HepG2 (cell line): Measurements from ENCODE around the gene SNAI1. TPM values are rescaled to one million over a fixed set of nuclear protein-coding genes. Genes with fewer than 3 reads are reported as not detected.
A peak's percentile ranks its signal among the peaks of the same experiment; 100 is the strongest.

ENCODE experiments used
- HDAC6 ChIP-seq: fragments of 200-600 bp; sonication (generic); IDR thresholded peaks from 2 replicates; pipeline ENCODE4 v1.7.0; 2017; ENCODE audit warnings: mild to moderate bottlenecking, antibody characterized with exemption, low read length, low read depth
- HMGXB3 ChIP-seq: sonication (generic); formaldehyde crosslinking; IDR thresholded peaks from 2 replicates; pipeline ENCODE4 v1.4.0; 2020; ENCODE audit warnings: missing genetic modification reagents, borderline replicate concordance
- HMGXB4 ChIP-seq, 2 experiments: sonication (generic) in 1 of 2; formaldehyde crosslinking in 1 of 2; IDR thresholded peaks; 2 replicates each; pipeline versions ENCODE4 v1.4.0 to v1.6.1; 2018 to 2020; ENCODE audit warnings: missing genetic modification reagents in 2 of 2, borderline replicate concordance in 1 of 2, low read depth in 1 of 2, mild to moderate bottlenecking in 1 of 2, missing biosample characterization in 1 of 2
- LBX2 ChIP-seq: sonication (generic); formaldehyde crosslinking; IDR thresholded peaks from 2 replicates; pipeline ENCODE4 v1.5.0; 2020; ENCODE audit warnings: missing genetic modification reagents, mild to moderate bottlenecking, borderline replicate concordance
- NFIB ChIP-seq: sonication (generic); formaldehyde crosslinking; IDR thresholded peaks from 2 replicates; pipeline ENCODE4 v1.9.0; 2021; ENCODE audit warnings: missing genetic modification reagents, mild to moderate bottlenecking, borderline replicate concordance
- RELA ChIP-seq: sonication (generic); formaldehyde crosslinking; IDR thresholded peaks from 2 replicates; pipeline ENCODE4 v1.4.0; 2020; ENCODE audit warnings: missing genetic modification reagents
- TSC22D2 ChIP-seq: sonication (generic); formaldehyde crosslinking; IDR thresholded peaks from 2 replicates; pipeline ENCODE4 v1.5.1; 2020; ENCODE audit warnings: missing genetic modification reagents, mild to moderate bottlenecking, borderline replicate concordance
- ZFP36L2 ChIP-seq: sonication (generic); formaldehyde crosslinking; IDR thresholded peaks from 2 replicates; pipeline ENCODE4 v1.4.0; 2020; ENCODE audit warnings: missing genetic modification reagents
- ZNF136 ChIP-seq: sonication (generic); formaldehyde crosslinking; IDR thresholded peaks from 2 replicates; pipeline ENCODE4 v1.8.1; 2022; ENCODE audit warnings: low read depth, mild to moderate bottlenecking, moderate library complexity, missing genetic modification reagents
- ZNF83 ChIP-seq: sonication (generic); formaldehyde crosslinking; IDR thresholded peaks from 2 replicates; pipeline ENCODE4 v1.4.0; 2020; ENCODE audit warnings: missing genetic modification reagents, mild to moderate bottlenecking, borderline replicate concordance
- polyA plus RNA-seq, 8 experiments: library from polyadenylated mRNA; depleted of rRNA in 3 of 8; stranded (reverse) in 7 of 8; unstranded in 1 of 8; fragments of >200 nt; fragmentation: Illumina TruSeq in 4 of 8; extraction: Trizol in 4 of 8; gene quantifications; 2 replicates each; pipeline versions ENCODE4 v1.2.1 to v1.2.3, GENCODE V29; 2011 to 2016; ENCODE audit warnings: low read depth in 4 of 8, missing spikeins in 1 of 8, mixed read lengths in 1 of 8; ENCODE audit not compliant: insufficient read depth in 1 of 8
- total RNA-seq, 5 experiments: library from RNA; depleted of rRNA; stranded (reverse); fragments of >200 nt; fragmentation: Illumina TruSeq; extraction: Trizol; gene quantifications; 2 replicates each; pipeline ENCODE4 v1.2.3, GENCODE V29; 2016; ENCODE audit warnings: low read depth in 1 of 5
- TF ChIP-seq, protein P1 (sequence below): sonication (generic); formaldehyde crosslinking; IDR thresholded peaks from 2 replicates; pipeline ENCODE4 v1.4.0; 2020; ENCODE audit warnings: missing genetic modification reagents
- TF ChIP-seq, protein P2 (sequence below): sonication (generic); formaldehyde crosslinking; IDR thresholded peaks from 2 replicates; pipeline ENCODE4 v1.4.0; 2020; ENCODE audit warnings: missing genetic modification reagents
- TF ChIP-seq, protein P3 (sequence below): sonication (generic); formaldehyde crosslinking; IDR thresholded peaks from 2 replicates; pipeline ENCODE4 v1.9.0; 2021; ENCODE audit warnings: missing genetic modification reagents, mild to moderate bottlenecking, borderline replicate concordance
- TF ChIP-seq, protein P4 (sequence below): sonication (generic); formaldehyde crosslinking; IDR thresholded peaks from 2 replicates; pipeline ENCODE4 v1.5.1; 2020; ENCODE audit warnings: missing genetic modification reagents, mild to moderate bottlenecking, borderline replicate concordance

Gene SNAI1
- total and polyA plus RNA-seq, 2 of the 13 experiments (the other 11 are each of a cell fraction or from before 2014, with no cell fraction given): 1.3 to 1.4 TPM

DNA sequence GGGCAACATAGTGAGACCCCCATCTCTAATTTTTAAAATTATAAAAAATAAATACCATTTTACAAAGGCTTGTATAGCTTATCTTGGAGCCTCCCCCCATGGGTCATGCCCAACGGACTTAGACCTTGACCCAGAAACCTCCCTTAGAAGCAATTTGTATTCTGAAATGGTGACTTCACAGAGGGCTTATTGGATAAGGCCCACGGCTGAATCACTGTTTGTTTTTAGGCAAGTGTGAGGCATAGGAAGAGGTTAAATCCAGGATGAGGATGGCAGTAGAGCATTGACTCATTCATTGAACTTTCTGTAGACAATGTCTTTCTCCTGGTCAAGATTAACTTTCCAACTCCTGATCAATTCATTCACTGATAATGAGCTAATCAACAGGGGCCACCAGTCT is 6.2 kb upstream of the SNAI1 start (continued):
- TF ChIP-seq HMGXB3 (CRISPR knock-in tag) (peak; percentile 29; the same call in 1 of the 2 replicates), TSC22D2 (no peak), ZFP36L2 (no peak), ZNF136 (CRISPR knock-in tag) (no peak), NFIB (CRISPR knock-in tag) (no peak), LBX2 (CRISPR knock-in tag) (no peak), RELA (no peak), ZNF83 (CRISPR knock-in tag) (no peak), HDAC6 (no peak), HMGXB4 (CRISPR knock-in tag; IDR thresholded peaks at IDR 0.05; ENCODE audit: borderline replicate concordance in 1 of 2, low read depth in 1 of 2) (no peak; a peak in 1 of 4 replicates)
- TF ChIP-seq, protein P1, sequence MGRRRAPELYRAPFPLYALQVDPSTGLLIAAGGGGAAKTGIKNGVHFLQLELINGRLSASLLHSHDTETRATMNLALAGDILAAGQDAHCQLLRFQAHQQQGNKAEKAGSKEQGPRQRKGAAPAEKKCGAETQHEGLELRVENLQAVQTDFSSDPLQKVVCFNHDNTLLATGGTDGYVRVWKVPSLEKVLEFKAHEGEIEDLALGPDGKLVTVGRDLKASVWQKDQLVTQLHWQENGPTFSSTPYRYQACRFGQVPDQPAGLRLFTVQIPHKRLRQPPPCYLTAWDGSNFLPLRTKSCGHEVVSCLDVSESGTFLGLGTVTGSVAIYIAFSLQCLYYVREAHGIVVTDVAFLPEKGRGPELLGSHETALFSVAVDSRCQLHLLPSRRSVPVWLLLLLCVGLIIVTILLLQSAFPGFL: no peak
- TF ChIP-seq, protein P2, sequence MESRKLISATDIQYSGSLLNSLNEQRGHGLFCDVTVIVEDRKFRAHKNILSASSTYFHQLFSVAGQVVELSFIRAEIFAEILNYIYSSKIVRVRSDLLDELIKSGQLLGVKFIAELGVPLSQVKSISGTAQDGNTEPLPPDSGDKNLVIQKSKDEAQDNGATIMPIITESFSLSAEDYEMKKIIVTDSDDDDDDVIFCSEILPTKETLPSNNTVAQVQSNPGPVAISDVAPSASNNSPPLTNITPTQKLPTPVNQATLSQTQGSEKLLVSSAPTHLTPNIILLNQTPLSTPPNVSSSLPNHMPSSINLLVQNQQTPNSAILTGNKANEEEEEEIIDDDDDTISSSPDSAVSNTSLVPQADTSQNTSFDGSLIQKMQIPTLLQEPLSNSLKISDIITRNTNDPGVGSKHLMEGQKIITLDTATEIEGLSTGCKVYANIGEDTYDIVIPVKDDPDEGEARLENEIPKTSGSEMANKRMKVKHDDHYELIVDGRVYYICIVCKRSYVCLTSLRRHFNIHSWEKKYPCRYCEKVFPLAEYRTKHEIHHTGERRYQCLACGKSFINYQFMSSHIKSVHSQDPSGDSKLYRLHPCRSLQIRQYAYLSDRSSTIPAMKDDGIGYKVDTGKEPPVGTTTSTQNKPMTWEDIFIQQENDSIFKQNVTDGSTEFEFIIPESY: 0 out of 2 replicates have a peak, but pooled peaks have one; percentile 13
- TF ChIP-seq, protein P3, sequence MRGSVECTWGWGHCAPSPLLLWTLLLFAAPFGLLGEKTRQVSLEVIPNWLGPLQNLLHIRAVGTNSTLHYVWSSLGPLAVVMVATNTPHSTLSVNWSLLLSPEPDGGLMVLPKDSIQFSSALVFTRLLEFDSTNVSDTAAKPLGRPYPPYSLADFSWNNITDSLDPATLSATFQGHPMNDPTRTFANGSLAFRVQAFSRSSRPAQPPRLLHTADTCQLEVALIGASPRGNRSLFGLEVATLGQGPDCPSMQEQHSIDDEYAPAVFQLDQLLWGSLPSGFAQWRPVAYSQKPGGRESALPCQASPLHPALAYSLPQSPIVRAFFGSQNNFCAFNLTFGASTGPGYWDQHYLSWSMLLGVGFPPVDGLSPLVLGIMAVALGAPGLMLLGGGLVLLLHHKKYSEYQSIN: no peak
- TF ChIP-seq, protein P4, sequence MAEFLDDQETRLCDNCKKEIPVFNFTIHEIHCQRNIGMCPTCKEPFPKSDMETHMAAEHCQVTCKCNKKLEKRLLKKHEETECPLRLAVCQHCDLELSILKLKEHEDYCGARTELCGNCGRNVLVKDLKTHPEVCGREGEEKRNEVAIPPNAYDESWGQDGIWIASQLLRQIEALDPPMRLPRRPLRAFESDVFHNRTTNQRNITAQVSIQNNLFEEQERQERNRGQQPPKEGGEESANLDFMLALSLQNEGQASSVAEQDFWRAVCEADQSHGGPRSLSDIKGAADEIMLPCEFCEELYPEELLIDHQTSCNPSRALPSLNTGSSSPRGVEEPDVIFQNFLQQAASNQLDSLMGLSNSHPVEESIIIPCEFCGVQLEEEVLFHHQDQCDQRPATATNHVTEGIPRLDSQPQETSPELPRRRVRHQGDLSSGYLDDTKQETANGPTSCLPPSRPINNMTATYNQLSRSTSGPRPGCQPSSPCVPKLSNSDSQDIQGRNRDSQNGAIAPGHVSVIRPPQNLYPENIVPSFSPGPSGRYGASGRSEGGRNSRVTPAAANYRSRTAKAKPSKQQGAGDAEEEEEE (CRISPR knock-in tag): no peak
